Measurements from ENCODE around the gene DEPDC5. TPM values are rescaled to one million over a fixed set of nuclear protein-coding genes. Genes with fewer than 3 reads are reported as not detected.

The DEPDC5 gene
- total RNA-seq, 1 donor from 2014 or later = 32.6 TPM

- H3K9me3 Mint-ChIP-seq (ENCODE audit: unreplicated experiment) = no peaks in the 10 kb centered on the region
- H3K4me1 Mint-ChIP-seq (ENCODE audit: unreplicated experiment) = peaks cover 15% of the 10 kb centered on the region
- TF ChIP-seq CTCF (IDR thresholded peaks at IDR 0.05; ENCODE audit: unreplicated experiment) = no peak
These were observed 127.4 kb downstream of the DEPDC5 start for GRCh38 chr22:31881200-31881599.

GRCh38 chr22:31881865-31882264 lies 128.0 kb downstream of the DEPDC5 start:
- no peak for TF ChIP-seq CTCF (IDR thresholded peaks at IDR 0.05; ENCODE audit: unreplicated experiment)
- Mint-ChIP-seq H3K36me3 (ENCODE audit: low read depth, unreplicated experiment) (peaks cover 12% of the 10 kb centered on the region), H3K4me3 (ENCODE audit: unreplicated experiment) (no peak overlapping the region), H3K4me1 (ENCODE audit: unreplicated experiment) (peaks cover 15% of the 10 kb centered on the region), H3K27me3 (ENCODE audit: unreplicated experiment) (no peaks in the 10 kb centered on the region), H3K27ac (ENCODE audit: unreplicated experiment) (no peak overlapping the region), H3K9me3 (ENCODE audit: unreplicated experiment) (no peaks in the 10 kb centered on the region)
- no peak for DNase-seq (ENCODE audit: low spot score)

More at GRCh38 chr22:31881200-31881599, 127.4 kb downstream of the DEPDC5 start:
- H3K27ac Mint-ChIP-seq (ENCODE audit: unreplicated experiment) = no peak overlapping the region
- H3K27me3 Mint-ChIP-seq (ENCODE audit: unreplicated experiment) = no peaks in the 10 kb centered on the region
- peaks cover 10% of the 10 kb centered on the region for H3K36me3 Mint-ChIP-seq (ENCODE audit: low read depth, unreplicated experiment)
- H3K4me3 Mint-ChIP-seq (ENCODE audit: unreplicated experiment) = no peak overlapping the region
- DNase-seq (ENCODE audit: low spot score) = no peak

- Mint-ChIP-seq H3K9me3 (ENCODE audit: unreplicated experiment) (no peaks in the 10 kb centered on the region), H3K27me3 (ENCODE audit: unreplicated experiment) (no peaks in the 10 kb centered on the region), H3K4me3 (ENCODE audit: unreplicated experiment) (no peak overlapping the region), H3K27ac (ENCODE audit: unreplicated experiment) (no peak overlapping the region), H3K36me3 (ENCODE audit: low read depth, unreplicated experiment) (peaks cover 12% of the 10 kb centered on the region), H3K4me1 (ENCODE audit: unreplicated experiment) (peaks cover 22% of the 10 kb centered on the region)
- no peak for TF ChIP-seq CTCF (IDR thresholded peaks at IDR 0.05; ENCODE audit: unreplicated experiment)
- DNase-seq (ENCODE audit: low spot score) = no peak
These were observed 129.2 kb downstream of the DEPDC5 start for GRCh38 chr22:31882971-31883370.

- H3K27me3 Mint-ChIP-seq (ENCODE audit: unreplicated experiment) = no peaks in the 10 kb centered on the region
- no peaks in the 10 kb centered on the region for H3K9me3 Mint-ChIP-seq (ENCODE audit: unreplicated experiment)
- peak overlapping the region; percentile 61 for H3K4me3 Mint-ChIP-seq (ENCODE audit: unreplicated experiment)
- DNase-seq (ENCODE audit: low spot score) = no peak
- H3K27ac Mint-ChIP-seq (ENCODE audit: unreplicated experiment) = no peak overlapping the region
- TF ChIP-seq CTCF (IDR thresholded peaks at IDR 0.05; ENCODE audit: unreplicated experiment) = no peak
- peaks cover 13% of the 10 kb centered on the region for H3K36me3 Mint-ChIP-seq (ENCODE audit: low read depth, unreplicated experiment)
- peaks cover 24% of the 10 kb centered on the region for H3K4me1 Mint-ChIP-seq (ENCODE audit: unreplicated experiment)
These were observed 130.2 kb downstream of the DEPDC5 start for GRCh38 chr22:31883989-31884388.

- no peaks in the 10 kb centered on the region for H3K9me3 Mint-ChIP-seq (ENCODE audit: unreplicated experiment)
- H3K27ac Mint-ChIP-seq (ENCODE audit: unreplicated experiment) = no peak overlapping the region
- H3K27me3 Mint-ChIP-seq (ENCODE audit: unreplicated experiment) = peaks cover 3% of the 10 kb centered on the region
- H3K4me1 Mint-ChIP-seq (ENCODE audit: unreplicated experiment) = peaks cover 20% of the 10 kb centered on the region
- no peak for DNase-seq (ENCODE audit: low spot score)
- peaks cover 11% of the 10 kb centered on the region for H3K36me3 Mint-ChIP-seq (ENCODE audit: low read depth, unreplicated experiment)
- TF ChIP-seq CTCF (IDR thresholded peaks at IDR 0.05; ENCODE audit: unreplicated experiment) = no peak
- no peak overlapping the region for H3K4me3 Mint-ChIP-seq (ENCODE audit: unreplicated experiment)
These were observed 137.7 kb downstream of the DEPDC5 start for GRCh38 chr22:31891366-31892079.
